Aorta (tissue), 5 donors: ENCODE measurements around the gene CPEB3. TPM values are rescaled to one million over a fixed set of nuclear protein-coding genes. Genes with fewer than 3 reads are reported as not detected.
A peak's percentile ranks its signal among the peaks of the same experiment; 100 is the strongest.

Experiments
- ATAC-seq: fragments of 200-7000 bp; cut with Tn5 transposase; one replicate; pipeline ENCODE4 v1.9.1; 2022; ENCODE audit warnings: moderate library complexity; ENCODE audit not compliant: low FRiP score
- DNase-seq, 2 donors: peaks; one replicate each; pipeline ENCODE4 v3.0.0-alpha.2; 2020
- H3K27ac ChIP-seq, 2 donors: one replicate each; pipeline ENCODE4 v1.5.1; 2013; ENCODE audit warnings: low read length in 2 of 2, mild to moderate bottlenecking in 2 of 2, moderate library complexity in 2 of 2, control low read depth in 1 of 2, inconsistent platforms in 1 of 2, low read depth in 1 of 2
- H3K27me3 ChIP-seq, 2 donors: one replicate each; pipeline ENCODE4 v1.6.1; 2013; ENCODE audit warnings: control low read depth in 1 of 2, low read length in 1 of 2, mild to moderate bottlenecking in 1 of 2, moderate library complexity in 1 of 2; ENCODE audit not compliant: insufficient read depth in 2 of 2, control insufficient read depth in 1 of 2
- H3K36me3 ChIP-seq, 2 donors: one replicate each; pipeline ENCODE4 v1.6.1; 2013; ENCODE audit warnings: control low read depth in 1 of 2, low read length in 1 of 2, mild to moderate bottlenecking in 1 of 2; ENCODE audit not compliant: insufficient read depth in 2 of 2, control insufficient read depth in 1 of 2
- H3K4me1 ChIP-seq, 2 donors: one replicate each; pipeline ENCODE4 v1.6.1; 2013; ENCODE audit warnings: low read length in 2 of 2, control low read depth in 1 of 2, mild to moderate bottlenecking in 1 of 2, moderate library complexity in 1 of 2; ENCODE audit not compliant: insufficient read depth in 2 of 2, control insufficient read depth in 1 of 2
- H3K4me3 ChIP-seq, 2 donors: one replicate each; pipeline ENCODE4 v1.5.1; 2013; ENCODE audit warnings: low read length in 2 of 2, control low read depth in 1 of 2, mild to moderate bottlenecking in 1 of 2
- H3K9me3 ChIP-seq: one replicate; pipeline ENCODE4 v1.6.1; 2013; ENCODE audit warnings: mild to moderate bottlenecking, low read length; ENCODE audit not compliant: control insufficient read depth
- WGBS, 2 donors: extraction: QIAGEN DNeasy Blood & Tissue Kit; methylation state at CpG; one replicate each; pipeline ENCODE4 v1.1.7; 2013; 5-methylcytosine and 5-hydroxymethylcytosine counted together
- intact Hi-C, 2 donors: fragments of 100-400 bp; cut with DNase I; formaldehyde crosslinking; loops; one replicate each; pipeline versions ENCODE4 v1.14.2 to v1.15.0; 2022
- polyA plus RNA-seq, 2 donors: library from polyadenylated mRNA; stranded (reverse); fragments of 200-250 nt; gene quantifications; one replicate each; pipeline ENCODE4 v1.2.3, GENCODE V29; 2013
- total RNA-seq, 2 donors: library from RNA; stranded (reverse); fragmentation: NEBNext Ultra II Directional; extraction: Animal tissue kit (Norgen Biotek cat#: 25700); gene quantifications; one replicate each; pipeline ENCODE4 v1.2.1, GENCODE V29; 2021
- donor health status: healthy with polysubstance abuse.
- donor health status: Bipolar disorder and iron deficiency.
- donor health status: DM: no; HTN: no; CAD: no.
- donor health status: DM: no; HTN: no; CAD: no.
- donor health status: DM: yes; HTN: yes; CAD: no.

The CPEB3 gene
- total and polyA plus RNA-seq, 4 donors, result 1.4 to 8.0 (median 4.6) TPM

GRCh38 chr10:92181575-92181974 lies 109.3 kb downstream of the CPEB3 start:
- no peaks in the 10 kb centered on the region for H3K36me3 ChIP-seq
- no peak overlapping the region for H3K27ac ChIP-seq
- DNase-seq (no peak), ATAC-seq (no peak)
- no peaks in the 10 kb centered on the region for H3K9me3 ChIP-seq
- 51 to 61% methylated on average over 2 of the region's 2 CpGs for WGBS, 2 donors
- intact Hi-C loops, result no loop called here
- H3K27me3 ChIP-seq, result no peaks in the 10 kb centered on the region
- peaks cover 0 to 5% of the 10 kb centered on the region in 2 donors for H3K4me1 ChIP-seq
- no peak overlapping the region for H3K4me3 ChIP-seq

- H3K9me3 ChIP-seq, result no peaks in the 10 kb centered on the region
- no peaks in the 10 kb centered on the region for H3K36me3 ChIP-seq
- H3K4me3 ChIP-seq, result no peak overlapping the region
- no peak overlapping the region for H3K27ac ChIP-seq
- ATAC-seq (no peak), DNase-seq (no peak)
- peaks cover 0 to 5% of the 10 kb centered on the region in 2 donors for H3K4me1 ChIP-seq
- WGBS, 2 donors, result 79 to 88% methylated on average over 1 of the region's 1 CpG
- H3K27me3 ChIP-seq, result no peaks in the 10 kb centered on the region
- intact Hi-C loops, result no loop called here
Measured at GRCh38 chr10:92180399-92180798, 110.5 kb downstream of the CPEB3 start.

GRCh38 chr10:92177546-92177945 lies 113.3 kb downstream of the CPEB3 start:
- H3K27ac ChIP-seq, result no peak overlapping the region
- intact Hi-C loops, result no loop called here
- no peak for ATAC-seq
- DNase-seq, result no peak
- H3K27me3 ChIP-seq, result no peaks in the 10 kb centered on the region
- H3K4me1 ChIP-seq, result peaks cover 0 to 5% of the 10 kb centered on the region in 2 donors
- no peak overlapping the region for H3K4me3 ChIP-seq
- 33 to 43% methylated on average over 1 of the region's 1 CpG for whole genome bisulfite sequencing, 2 donors
- no peaks in the 10 kb centered on the region for H3K36me3 ChIP-seq
- no peaks in the 10 kb centered on the region for H3K9me3 ChIP-seq

GRCh38 chr10:92175164-92175563 lies 115.7 kb downstream of the CPEB3 start:
- Histone ChIP-seq H3K36me3 (no peaks in the 10 kb centered on the region), H3K27me3 (no peaks in the 10 kb centered on the region), H3K9me3 (no peaks in the 10 kb centered on the region), H3K27ac (no peak overlapping the region), H3K4me1 (peaks cover 0 to 5% of the 10 kb centered on the region in 2 donors), H3K4me3 (no peak overlapping the region)
- 77 to 95% methylated on average over 5 of the region's 5 CpGs for WGBS, 2 donors
- DNase-seq (no peak), ATAC-seq (no peak)
- intact Hi-C loops, result no loop called here

- Histone ChIP-seq H3K4me1 (peaks cover 0 to 5% of the 10 kb centered on the region in 2 donors), H3K27me3 (no peaks in the 10 kb centered on the region), H3K36me3 (no peaks in the 10 kb centered on the region), H3K4me3 (no peak overlapping the region), H3K9me3 (no peaks in the 10 kb centered on the region), H3K27ac (peak overlapping the region in 1 of 2 donors; percentile 48)
- intact Hi-C loops, result no loop called here
- ATAC-seq (no peak), DNase-seq (no peak)
Measured at GRCh38 chr10:92173996-92174395, 116.9 kb downstream of the CPEB3 start.

- Histone ChIP-seq H3K27me3 (no peaks in the 10 kb centered on the region), H3K4me3 (no peak overlapping the region), H3K4me1 (no peaks in the 10 kb centered on the region), H3K36me3 (no peaks in the 10 kb centered on the region), H3K9me3 (no peaks in the 10 kb centered on the region), H3K27ac (no peak overlapping the region)
- ATAC-seq (no peak), DNase-seq (no peak)
- intact Hi-C loops, result no loop called here
- WGBS, 2 donors, result 64 to 73% methylated on average over 5 of the region's 5 CpGs
Measured at GRCh38 chr10:92164036-92164696, 126.7 kb downstream of the CPEB3 start.

GRCh38 chr10:92162541-92162940 lies 128.3 kb downstream of the CPEB3 start:
- no peak for ATAC-seq
- H3K27me3 ChIP-seq, result no peaks in the 10 kb centered on the region
- 71 to 88% methylated on average over 2 of the region's 2 CpGs for WGBS, 2 donors
- no peaks in the 10 kb centered on the region for H3K9me3 ChIP-seq
- DNase-seq, result no peak
- H3K4me3 ChIP-seq, result no peak overlapping the region
- H3K27ac ChIP-seq, result no peak overlapping the region
- H3K4me1 ChIP-seq, result no peaks in the 10 kb centered on the region
- no peaks in the 10 kb centered on the region for H3K36me3 ChIP-seq
- intact Hi-C loops, result no loop called here

- Histone ChIP-seq H3K36me3 (no peaks in the 10 kb centered on the region), H3K9me3 (no peaks in the 10 kb centered on the region), H3K27me3 (no peaks in the 10 kb centered on the region), H3K27ac (no peak overlapping the region), H3K4me1 (peaks cover 0 to 2% of the 10 kb centered on the region in 2 donors), H3K4me3 (no peak overlapping the region)
- intact Hi-C loops, result no loop called here
- DNase-seq (no peak), ATAC-seq (no peak)
- 45 to 47% methylated on average over 8 of the region's 8 CpGs for WGBS, 2 donors
Measured at GRCh38 chr10:92156874-92157773, 133.8 kb downstream of the CPEB3 start.

GRCh38 chr10:92150823-92151222 lies 140.1 kb downstream of the CPEB3 start:
- H3K4me1 ChIP-seq, result peaks cover 3 to 7% of the 10 kb centered on the region in 2 donors
- no peak overlapping the region for H3K4me3 ChIP-seq
- H3K27ac ChIP-seq, result no peak overlapping the region
- ATAC-seq (no peak), DNase-seq (no peak)
- no peaks in the 10 kb centered on the region for H3K36me3 ChIP-seq
- intact Hi-C loops, result no loop called here
- H3K27me3 ChIP-seq, result no peaks in the 10 kb centered on the region
- H3K9me3 ChIP-seq, result no peaks in the 10 kb centered on the region
